ENCODE results near the gene ZNF396. TPM values are rescaled to one million over a fixed set of nuclear protein-coding genes. Genes with fewer than 3 reads are reported as not detected.

Gene ZNF396
- total RNA-seq, 1 donor from 2014 or later = 4.1 TPM

Other genes with a start within 250 kb of the ZNF396 start
- 43.5 TPM for gene ZNF397, start 136.3 kb downstream of the ZNF396 start, total RNA-seq
- 28.4 TPM for gene ZSCAN30, start 87.1 kb downstream of the ZNF396 start, total RNA-seq
- gene ZNF24, start 32.9 kb downstream of the ZNF396 start, total RNA-seq = 71.0 TPM
- gene INO80C, start 120.6 kb upstream of the ZNF396 start, total RNA-seq = 27.5 TPM
- 64.9 TPM for gene GALNT1, start 204.4 kb upstream of the ZNF396 start, total RNA-seq

All from sciatic nerve (tissue), 1 donor.